Forelimb muscle (tissue), 1 donor: ENCODE data around the gene CLEC1A. TPM values are rescaled to one million over a fixed set of nuclear protein-coding genes. Genes with fewer than 3 reads are reported as not detected.

Source experiments
- DNase-seq: peaks from one replicate; pipeline ENCODE4 v3.0.0-alpha.2; 2013; ENCODE audit warnings: low read depth
- polyA plus RNA-seq: library from polyadenylated mRNA; unstranded; fragments of 120-200 nt; gene quantifications from one replicate; pipeline ENCODE4 v1.2.1, GENCODE V29; 2013; ENCODE audit not compliant: insufficient read length

CLEC1A gene
- polyA plus RNA-seq, 1 donor, result 2.9 TPM

DNA sequence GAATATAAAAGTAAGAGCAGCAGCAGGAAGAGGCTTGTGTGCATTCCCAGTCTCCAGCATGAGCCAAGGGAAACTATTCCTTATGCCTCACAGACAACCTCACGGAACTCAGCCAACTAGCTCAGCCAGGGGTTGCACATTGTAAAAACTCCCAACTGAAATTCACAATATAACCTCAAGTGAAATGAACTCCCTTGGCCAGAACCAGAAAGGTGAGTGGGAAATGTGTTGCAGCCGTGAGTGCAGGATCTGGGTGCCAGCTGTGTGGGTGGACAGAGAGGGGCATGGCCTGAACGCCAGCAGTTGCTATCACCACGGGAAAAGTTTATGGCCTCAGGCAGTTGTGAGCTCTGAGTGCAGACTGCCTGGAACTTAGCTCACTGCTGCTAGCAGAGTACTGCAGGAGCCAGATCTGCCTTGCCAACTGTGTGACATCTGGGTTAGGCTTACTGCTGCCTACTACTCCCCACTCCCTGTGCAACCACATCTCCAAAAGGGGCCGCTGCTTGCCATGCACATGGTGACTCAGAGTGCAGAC is 2.3 kb upstream of the CLEC1A start:
- peak; percentile 35 for DNase-seq

DNA sequence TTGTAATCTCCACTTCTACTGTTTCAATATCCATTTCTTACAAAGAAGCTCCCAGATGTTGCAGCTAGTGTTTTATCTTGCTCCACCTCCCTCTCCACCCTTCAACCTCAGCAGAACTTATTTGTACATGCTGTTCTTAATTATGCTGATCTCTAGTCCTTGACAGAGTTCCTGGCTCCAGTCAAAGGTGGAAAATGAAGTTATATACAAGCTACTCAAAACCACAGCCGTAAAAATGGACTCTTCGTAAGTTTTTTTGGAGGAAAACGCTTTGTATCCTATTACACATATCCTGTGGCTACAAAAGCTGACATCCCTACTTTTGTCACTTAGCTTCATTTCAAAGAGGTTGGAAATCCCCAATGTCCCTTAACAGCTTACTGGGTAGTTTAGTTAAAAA is 1.3 kb downstream of the CLEC1A start:
- DNase-seq, result no peak

DNA sequence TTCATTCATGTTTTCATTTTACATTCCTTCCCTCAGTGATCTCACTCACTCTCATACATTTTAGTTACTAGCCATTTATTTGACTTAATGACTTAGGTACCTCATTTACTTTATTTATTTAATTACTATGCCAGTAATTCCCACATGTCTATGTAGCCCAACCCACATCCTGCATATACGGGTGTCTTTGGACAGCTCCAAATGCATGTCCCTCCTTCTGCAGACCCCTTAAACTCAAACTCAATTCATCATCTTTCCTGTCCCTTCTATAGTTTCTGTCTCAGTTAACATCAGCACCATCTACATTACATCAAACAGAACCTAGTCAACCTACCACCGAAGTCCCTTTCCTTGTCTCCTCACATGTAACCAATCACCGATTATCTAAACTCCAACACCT is 2.8 kb downstream of the CLEC1A start:
- DNase-seq, result no peak

DNA sequence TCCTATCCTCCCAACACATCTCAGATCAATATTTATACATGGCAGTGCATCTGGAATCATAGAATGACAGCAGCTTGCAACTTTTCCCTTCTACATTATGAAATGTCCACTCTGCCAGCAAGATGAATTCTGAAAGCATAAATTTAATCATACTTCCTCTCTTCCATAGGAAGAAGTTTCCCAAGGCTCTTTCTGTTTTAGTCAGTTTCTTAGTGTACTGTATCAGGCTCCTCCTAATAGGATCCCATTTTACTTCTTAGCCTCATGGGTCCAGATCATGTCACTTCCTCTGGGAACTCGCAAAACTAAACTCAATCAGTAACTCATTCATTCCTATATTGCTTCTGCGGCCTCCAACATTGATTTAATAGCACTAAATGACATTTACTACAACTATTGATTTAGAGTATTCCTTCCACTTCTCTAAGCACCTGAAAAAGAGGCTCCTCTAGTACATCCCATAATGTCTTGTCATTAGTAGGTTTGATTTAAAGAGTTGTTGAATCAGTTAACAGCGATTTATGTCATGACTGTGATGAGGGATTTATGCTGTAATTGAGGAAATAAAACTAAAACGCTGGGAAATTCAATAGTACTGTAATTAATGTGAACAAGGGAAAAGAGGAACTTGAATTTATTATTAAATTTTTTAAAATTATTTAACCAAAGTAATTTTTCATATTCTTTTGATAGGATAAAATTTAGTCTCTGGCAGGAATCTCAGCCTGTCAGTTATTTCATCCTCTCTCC is 4.0 kb downstream of the CLEC1A start:
- DNase-seq, result no peak

DNA sequence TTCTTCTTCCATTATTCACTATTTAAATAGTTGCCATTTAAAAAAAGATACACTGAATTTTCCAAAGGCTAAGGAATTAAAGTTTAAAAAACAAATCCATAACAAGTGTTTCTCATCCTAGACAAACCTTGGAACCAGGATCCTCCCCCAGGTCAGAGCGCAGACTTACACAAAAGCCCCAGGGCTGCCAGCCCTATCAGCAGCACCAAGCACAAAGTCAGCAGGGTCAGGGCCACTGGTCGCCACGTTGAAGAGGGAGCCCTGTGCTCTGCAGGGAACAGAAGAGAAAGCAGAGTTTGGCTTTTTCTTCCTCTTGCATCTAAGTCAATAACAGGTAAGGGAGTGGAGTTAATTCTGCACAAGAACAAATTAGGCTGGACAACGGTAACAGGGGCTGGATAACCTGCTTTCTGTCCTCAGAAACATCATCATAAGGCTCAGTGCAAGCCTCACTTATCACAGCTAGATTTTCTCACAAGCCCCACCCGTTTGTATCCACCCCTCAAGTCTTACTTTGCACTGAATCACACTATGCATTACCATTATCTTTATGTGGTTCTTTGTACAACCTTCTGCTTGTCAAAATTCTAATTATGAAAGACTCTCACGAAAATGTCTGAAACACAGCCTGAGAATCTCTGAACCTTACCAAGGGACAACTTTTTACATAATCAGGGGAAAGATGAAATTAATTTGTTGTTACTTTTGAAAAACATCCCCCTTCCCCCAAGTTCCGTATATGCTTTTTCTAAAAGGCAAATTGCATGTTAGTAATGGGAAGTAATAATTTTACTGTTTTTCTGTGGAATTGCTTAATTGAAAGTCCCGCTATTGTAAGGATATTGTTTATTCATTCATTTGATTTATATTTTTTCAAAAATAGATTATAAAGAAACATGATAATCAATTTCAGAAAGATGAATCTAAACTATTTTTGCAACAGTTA is 9.6 kb downstream of the CLEC1A start:
- no peak for DNase-seq

DNA sequence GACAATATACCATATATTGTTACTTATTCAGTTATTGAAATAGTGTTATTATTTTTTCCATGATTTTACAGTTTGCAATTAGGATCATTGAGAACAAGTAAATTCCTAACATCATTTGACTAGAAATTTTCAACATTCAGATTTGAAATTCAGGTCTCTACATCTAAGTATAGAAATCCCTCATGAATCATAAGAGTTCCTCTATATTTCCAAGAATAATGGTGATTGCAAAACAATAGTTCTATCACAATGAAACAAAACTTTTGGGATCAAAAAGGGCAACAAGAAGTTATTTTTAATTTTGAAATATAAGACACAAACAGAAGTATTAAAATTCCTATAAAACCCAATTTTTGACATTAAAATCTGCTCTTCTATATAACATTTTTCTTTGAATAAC is 10.8 kb downstream of the CLEC1A start:
- DNase-seq, result no peak

DNA sequence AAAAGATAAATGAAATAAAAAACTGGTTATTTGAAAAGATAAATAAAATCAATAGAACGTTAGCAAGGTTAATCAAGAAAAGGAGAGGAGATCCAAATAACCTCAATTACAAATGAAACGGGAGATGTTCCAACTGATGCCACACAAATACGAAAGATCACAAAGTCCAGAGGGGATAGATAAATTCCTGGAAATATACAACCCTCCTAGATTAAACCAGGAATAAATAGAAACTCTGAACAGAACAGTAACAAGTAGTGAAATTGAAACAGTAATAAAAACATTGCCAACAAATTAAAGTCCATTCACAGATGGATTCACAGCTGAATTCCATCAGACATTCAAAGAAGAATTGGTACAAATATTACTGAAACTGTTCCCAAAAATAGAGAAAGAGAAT is 12.4 kb downstream of the CLEC1A start:
- DNase-seq, result no peak

DNA sequence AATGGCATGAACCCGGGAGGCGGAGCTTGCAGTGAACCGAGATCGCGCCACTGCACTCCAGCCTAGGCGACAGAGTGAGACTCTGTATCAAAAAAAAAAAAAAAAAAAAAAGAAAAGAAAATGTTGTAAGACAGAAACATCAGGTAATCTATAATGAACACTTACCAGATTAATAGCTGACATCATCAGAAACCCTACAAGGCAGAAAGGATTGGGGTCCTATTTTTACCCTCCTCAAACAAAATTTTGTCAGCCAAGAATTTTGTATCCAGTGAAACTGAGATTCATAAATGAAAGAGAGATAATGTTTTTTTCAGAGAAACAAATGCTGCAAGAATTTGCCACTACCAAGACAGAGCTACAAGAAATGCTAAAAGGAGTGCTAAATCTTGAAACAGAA is 14.1 kb downstream of the CLEC1A start:
- no peak for DNase-seq

DNA sequence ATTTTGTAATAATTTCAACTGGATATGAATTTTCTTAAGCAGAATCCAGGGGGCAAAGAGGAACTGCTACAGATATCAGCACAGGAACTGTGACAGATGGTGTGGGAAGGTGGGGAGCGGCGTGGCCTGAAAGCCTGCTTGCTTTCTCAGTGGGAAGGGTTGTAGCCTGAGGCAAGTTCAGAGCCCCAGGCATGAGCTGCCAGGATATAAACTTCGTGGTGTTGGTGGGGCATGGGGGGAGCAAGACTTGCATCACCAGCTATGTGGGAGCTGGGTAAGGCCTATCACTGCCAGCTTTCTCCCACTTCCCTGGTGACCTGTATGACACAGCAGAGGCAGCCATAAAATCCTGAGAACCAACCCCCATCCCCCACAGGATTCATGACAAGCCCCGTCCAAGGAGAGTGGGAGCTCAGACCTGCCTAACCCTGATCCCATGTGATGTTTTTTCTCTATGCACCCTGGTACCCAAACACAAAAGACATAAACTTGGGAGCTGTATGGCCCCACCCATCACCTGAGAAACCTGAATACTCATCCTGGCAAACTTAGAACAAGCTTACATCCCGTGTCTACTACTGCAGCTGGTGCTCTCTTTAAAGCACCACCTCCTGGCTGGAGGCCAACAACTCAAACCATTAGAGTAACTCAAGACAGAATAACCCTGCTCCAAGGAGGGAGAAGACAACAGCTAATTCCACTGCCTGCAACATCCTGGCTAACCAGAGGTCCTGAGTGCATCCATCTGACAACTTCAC is 16.5 kb downstream of the CLEC1A start:
- DNase-seq, result no peak

DNA sequence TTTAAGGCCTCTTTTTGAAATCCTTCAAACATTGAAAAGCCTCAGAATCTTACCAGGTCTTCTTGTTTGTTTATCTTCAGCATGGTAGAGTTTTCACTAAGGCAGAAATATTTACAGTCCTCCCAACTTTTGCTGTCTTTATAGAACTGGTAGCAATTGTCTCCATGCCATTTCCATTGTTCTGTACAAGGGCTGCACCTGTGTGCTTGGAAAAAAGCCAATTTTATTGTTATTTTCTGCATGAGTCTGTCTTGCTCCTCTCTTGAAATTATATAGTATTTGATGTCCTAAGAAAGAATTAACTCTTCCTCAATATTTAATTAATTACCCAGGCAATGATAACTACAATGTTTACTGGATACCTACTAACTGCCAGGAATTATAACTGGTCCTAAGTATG is 23.3 kb downstream of the CLEC1A start:
- no peak for DNase-seq

DNA sequence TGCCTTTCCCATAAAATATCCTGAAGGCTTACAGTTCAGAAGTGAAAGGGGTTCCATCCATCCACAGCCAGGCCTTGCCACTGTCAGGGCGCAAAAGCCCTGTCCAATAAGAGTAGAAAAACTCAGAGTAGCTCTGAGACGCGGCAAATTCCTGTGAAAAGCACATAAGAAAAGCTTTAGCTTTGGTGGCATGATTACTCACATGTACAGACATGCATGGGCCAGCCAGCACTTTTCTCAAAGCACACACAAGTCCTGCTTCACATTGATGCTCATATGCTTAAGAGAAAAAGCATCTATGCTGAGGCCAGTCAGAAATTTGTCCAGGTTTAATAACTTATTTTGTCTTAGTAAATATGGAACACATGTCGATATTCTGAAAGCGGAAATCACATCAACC is 25.5 kb downstream of the CLEC1A start:
- DNase-seq, result no peak

DNA sequence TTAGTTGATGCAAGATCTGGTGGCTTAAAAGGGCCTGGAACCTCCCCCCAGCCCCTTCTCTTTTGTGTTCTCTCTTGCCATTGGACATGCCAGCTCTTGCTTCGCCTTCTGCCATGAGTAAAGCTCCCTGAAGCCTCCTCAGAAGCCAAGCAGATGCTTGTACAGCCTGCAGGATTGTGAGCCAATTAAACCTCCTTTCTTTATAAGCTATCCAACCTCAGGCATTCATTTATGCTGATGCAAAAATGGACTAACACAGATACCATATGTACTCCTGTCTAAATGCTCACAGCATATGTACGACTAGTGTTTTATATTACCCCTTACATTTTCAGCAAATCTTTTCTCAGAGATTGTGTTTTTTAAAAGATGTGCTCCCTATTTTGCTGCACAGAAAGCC is 26.7 kb downstream of the CLEC1A start:
- DNase-seq, result no peak

DNA sequence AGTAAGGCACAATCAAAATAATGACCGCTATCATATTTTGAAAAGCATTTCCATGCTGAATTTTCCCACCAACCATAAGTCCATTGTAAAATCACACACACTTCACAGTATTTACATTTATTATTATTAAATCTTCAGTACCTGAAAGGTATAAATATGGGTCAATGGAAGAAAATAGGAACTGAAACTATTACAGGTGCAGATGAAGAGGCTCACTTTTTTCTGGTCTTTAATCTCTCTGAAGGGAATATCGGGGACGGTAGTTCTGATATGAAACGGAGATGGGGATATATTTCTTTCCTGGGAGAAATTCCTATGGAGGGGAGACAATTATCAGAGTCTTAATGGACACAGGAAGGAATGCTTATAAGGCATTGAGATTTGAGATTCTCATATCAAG is 28.4 kb downstream of the CLEC1A start:
- DNase-seq, result no peak

DNA sequence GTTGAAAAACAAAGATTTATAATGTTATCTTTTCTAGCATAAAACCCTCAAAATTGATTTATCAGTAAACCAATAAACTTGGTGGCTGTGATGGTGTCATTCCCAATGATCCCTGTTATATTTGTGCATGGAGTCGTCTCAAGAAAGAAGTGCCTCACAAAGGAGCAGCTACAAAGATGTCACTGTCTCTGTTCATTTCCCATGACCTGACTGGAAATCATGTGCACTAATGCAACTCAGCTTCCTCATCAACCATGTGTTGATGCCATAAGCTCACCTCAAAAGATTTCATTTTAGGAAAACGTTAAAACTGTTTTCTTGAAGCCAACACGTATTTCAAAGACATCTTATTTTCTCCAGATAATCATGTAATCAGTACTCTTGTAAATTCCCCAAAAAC is 28.8 kb downstream of the CLEC1A start:
- DNase-seq, result no peak

DNA sequence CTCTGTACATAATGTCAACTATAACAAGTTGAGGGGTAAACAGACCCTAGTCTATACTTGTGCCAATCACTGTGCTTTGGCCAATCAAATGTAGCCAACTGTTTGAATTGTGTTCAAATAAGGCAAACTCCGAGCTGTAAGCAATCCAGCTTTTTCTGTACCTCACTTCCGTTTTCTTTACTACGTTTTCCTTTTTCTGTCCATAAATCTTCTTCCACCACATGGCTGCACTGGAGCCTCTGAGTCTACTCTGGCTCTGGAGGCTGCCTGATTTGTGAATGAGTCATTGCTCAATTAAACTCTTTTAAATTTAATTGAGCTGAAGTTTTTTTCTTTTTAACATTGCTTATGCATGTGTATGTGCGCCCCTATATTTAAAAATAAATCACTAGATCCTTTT is 29.7 kb downstream of the CLEC1A start:
- DNase-seq, result no peak

DNA sequence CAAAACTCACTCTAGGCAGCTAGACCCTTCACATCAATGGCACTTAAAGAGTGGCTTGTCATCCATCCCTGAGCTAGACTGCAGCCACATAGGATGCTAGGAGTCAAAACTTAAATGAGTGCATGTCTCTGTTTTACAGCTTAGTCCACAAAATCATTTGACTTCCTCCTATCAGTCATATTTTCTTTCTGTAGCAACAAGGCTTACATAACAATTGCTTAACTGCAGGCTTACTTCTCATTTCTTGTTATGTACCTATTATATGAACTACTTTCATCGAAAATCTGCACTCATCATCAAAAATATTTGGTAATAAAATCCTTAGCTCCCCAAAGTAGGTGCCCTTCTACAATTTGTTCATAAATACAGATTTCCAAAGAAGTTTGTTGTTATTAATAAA is 30.1 kb downstream of the CLEC1A start:
- no peak for DNase-seq

DNA sequence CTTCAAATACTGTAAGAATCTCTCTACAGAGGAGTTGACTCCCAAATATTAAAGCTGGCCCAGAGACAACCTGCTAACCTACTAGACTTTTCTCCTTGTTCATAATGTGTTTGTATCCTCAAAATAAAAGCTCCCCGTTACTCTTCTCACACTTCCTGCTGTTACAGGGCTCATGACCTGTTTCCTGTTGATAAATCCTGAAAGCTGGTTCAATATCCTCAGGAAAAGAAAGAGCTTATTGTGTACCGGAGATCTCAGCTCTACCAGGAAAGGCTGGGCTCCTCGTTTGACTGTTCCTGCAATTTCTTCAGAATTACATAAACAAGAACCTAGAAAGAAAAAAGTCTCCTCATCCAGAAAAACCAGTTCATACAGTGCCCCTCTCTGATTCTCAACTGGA is 30.8 kb downstream of the CLEC1A start:
- DNase-seq, result no peak

DNA sequence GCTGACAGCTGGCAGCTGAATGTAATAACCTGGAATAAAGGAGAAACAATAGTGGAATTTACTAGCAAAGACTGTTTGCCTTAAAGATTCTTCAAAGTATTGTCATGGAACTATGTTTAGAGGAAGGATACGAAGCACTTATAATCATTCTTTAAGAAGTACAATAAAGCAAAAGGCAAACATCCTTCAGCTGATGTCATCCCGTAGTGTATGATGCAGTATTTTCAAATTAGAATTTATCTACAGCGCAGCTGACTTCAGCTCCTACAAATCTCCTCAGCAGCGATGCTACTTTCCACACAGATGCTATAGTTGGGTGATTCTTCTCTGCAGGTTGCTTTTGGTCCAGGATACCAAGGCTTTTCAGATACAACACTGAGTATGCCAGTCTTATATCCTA is 31.5 kb downstream of the CLEC1A start:
- DNase-seq, result no peak

DNA sequence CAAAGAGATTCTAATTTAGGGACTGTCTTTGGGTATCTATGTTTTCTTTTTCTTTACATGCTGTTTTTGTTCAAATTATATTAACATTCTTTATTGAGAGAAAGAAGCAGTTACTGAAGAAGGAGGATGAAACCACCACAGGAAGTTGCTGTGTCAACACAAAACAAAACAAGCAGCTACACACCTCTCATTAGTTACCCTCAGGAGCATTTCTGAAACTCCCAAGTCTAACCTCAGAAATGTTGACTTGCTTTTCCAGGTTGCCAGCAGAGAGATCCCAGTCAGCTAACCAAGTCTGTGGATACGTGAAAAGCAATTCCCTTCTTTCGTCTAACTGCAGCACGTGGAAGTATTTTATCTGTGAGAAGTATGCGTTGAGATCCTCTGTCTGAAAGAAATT is 33.5 kb downstream of the CLEC1A start:
- no peak for DNase-seq

DNA sequence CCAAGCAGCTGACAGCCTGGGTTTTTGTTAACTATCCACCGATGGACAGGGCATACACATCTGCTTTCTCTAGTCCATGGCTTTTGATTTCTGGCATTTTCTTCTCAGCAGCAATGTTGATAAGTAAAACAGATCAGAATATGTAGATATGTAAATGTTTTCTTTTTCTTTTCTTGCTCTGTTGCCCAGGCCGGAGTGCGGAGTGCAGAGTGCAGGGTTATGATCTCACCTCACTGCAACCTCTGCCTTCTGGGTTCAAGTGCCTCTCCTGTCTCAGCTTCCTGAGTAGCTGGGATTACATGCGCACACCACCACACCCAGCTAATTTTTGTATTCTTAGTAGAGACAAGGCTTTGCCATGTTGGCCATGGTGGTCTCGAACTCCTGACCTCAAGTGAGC is 40.4 kb downstream of the CLEC1A start:
- DNase-seq, result no peak

DNA sequence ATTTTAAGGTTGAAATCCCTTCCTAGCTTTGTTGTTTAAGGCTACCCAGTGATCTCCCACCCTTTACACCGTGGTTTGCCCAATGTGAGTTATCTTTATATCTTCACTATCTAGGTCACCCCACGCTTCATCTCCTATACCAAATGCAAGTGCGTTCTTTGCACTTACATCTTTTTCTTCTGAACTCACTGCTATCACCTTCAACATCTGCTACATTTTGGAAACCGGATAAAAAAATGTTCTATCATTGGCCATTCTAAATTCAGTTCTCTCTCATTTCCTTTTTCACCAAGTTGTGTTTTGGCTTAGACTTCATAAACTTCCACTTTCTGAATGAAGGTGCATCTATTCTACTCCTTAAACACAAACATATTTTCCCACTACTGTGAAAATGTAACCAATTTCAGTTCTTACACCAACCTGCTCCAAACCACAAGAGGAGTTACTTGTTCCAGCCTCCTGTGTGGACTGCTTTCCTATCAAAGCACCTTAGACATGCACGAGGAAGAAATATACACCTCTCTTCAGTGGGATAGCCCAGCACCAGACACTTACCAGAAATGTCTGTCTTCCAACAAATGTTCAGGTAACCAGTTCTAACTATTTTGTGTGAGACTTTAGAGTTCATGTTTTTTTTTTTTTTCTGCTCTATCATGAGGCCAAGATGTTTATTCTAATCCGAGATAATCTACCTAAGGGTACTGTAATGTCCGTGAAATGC is 46.4 kb downstream of the CLEC1A start:
- DNase-seq, result no peak
